GM23248 (cell line): Measurements from ENCODE around the gene ESPNL. TPM values are rescaled to one million over a fixed set of nuclear protein-coding genes. Genes with fewer than 3 reads are reported as not detected.

Source experiments
- DNase-seq: peaks from one replicate; pipeline ENCODE4 v3.0.0-alpha.2; 2015
- H2AFZ ChIP-seq: fragments of 200-600 bp; sonication (generic); 2 replicates; pipeline ENCODE4 v1.6.1; 2016; ENCODE audit warnings: antibody characterized with exemption
- H3F3A ChIP-seq: fragments of 200-600 bp; sonication (generic); 2 replicates; pipeline ENCODE4 v1.6.1; 2016; ENCODE audit warnings: mild to moderate bottlenecking, antibody characterized with exemption, mixed run types; ENCODE audit not compliant: insufficient read depth
- H3K27ac ChIP-seq: fragments of 200-600 bp; sonication (generic); 2 replicates; pipeline ENCODE4 v1.5.1; 2016; ENCODE audit warnings: mild to moderate bottlenecking
- H3K27me3 ChIP-seq: fragments of 200-600 bp; sonication (generic); replicated peaks from 2 replicates; pipeline ENCODE4 v1.6.1; 2016; ENCODE audit warnings: mild to moderate bottlenecking; ENCODE audit not compliant: insufficient read depth
- H3K36me3 ChIP-seq: fragments of 200-600 bp; sonication (generic); 2 replicates; pipeline ENCODE4 v1.6.1; 2016; ENCODE audit warnings: low read depth, mild to moderate bottlenecking
- H3K4me1 ChIP-seq: fragments of 200-600 bp; sonication (generic); 2 replicates; pipeline ENCODE4 v1.6.1; 2016; ENCODE audit warnings: mild to moderate bottlenecking; ENCODE audit not compliant: insufficient read depth
- H3K4me2 ChIP-seq: fragments of 200-600 bp; sonication (generic); one replicate; pipeline ENCODE4 v1.6.1; 2016; ENCODE audit warnings: mild to moderate bottlenecking; ENCODE audit not compliant: unreplicated experiment
- H3K4me3 ChIP-seq: fragments of 200-600 bp; sonication (generic); 2 replicates; pipeline ENCODE4 v1.5.1; 2016; ENCODE audit warnings: mild to moderate bottlenecking
- H3K79me2 ChIP-seq: fragments of 200-600 bp; sonication (generic); 2 replicates; pipeline ENCODE4 v1.6.1; 2016; ENCODE audit warnings: mild to moderate bottlenecking; ENCODE audit not compliant: insufficient read depth
- H3K9ac ChIP-seq: fragments of 200-600 bp; sonication (generic); 2 replicates; pipeline ENCODE4 v1.6.1; 2016; ENCODE audit warnings: mild to moderate bottlenecking
- H3K9me2 ChIP-seq: fragments of 200-600 bp; sonication (generic); 2 replicates; pipeline ENCODE4 v1.6.1; 2016; ENCODE audit warnings: mixed run types, mild to moderate bottlenecking, moderate library complexity; ENCODE audit not compliant: insufficient read depth
- H3K9me3 ChIP-seq: fragments of 200-600 bp; sonication (generic); one replicate; pipeline ENCODE4 v1.6.1; 2017; ENCODE audit warnings: low read depth
- H4K20me1 ChIP-seq: fragments of 200-600 bp; sonication (generic); 2 replicates; pipeline ENCODE4 v1.6.0; 2016; ENCODE audit not compliant: insufficient read depth
- EZH2 ChIP-seq: fragments of 200-600 bp; sonication (generic); IDR thresholded peaks from 2 replicates; pipeline ENCODE4 v1.6.1; 2018; ENCODE audit warnings: antibody characterized with exemption, mild to moderate bottlenecking; ENCODE audit not compliant: insufficient read depth, poor library complexity, severe bottlenecking
- EZH2phosphoT487 ChIP-seq: fragments of 200-600 bp; sonication (generic); IDR thresholded peaks from 2 replicates; pipeline ENCODE4 v1.6.1; 2018; ENCODE audit warnings: antibody characterized with exemption, moderate library complexity, mild to moderate bottlenecking, low read depth; ENCODE audit not compliant: insufficient read depth
- WGBS, 2 experiments: methylation state at CpG; one replicate each; pipeline ENCODE4 v1.1.6; 2015 to 2017; ENCODE audit warnings: low lambda C conversion rate in 2 of 2, low coverage in 1 of 2; ENCODE audit errors: missing lambda C conversion rate in 2 of 2; 5-methylcytosine and 5-hydroxymethylcytosine counted together
- in situ Hi-C: fragments of 300-500 bp; cut with MboI; formaldehyde crosslinking; loops from 2 replicates; pipeline ENCODE4 v1.15.0; 2020
- polyA plus RNA-seq: library from polyadenylated mRNA; unstranded; fragments of >200 nt; fragmentation: Nextera tagmentation; extraction: Ambion mirVana; gene quantifications from 2 replicates; pipeline ENCODE4 v1.2.1, GENCODE V29; 2016
- total RNA-seq: library from RNA; depleted of rRNA; stranded (reverse); fragments of >200 nt; shearing (Covaris generic); gene quantifications from 2 replicates; pipeline ENCODE4 v1.2.3, GENCODE V29; 2014

Gene ESPNL
- total and polyA plus RNA-seq, 2 experiments from 2014 or later: 0.60 to 1.4 TPM

GRCh38 chr2:238140721-238141540 lies 40.8 kb downstream of the ESPNL start:
- H3K79me2 ChIP-seq: no peaks in the 10 kb centered on the region
- WGBS, 2 experiments: 95 to 96% methylated on average over 49 to 50 of the region's 60 CpGs
- no peak overlapping the region for H3K9ac ChIP-seq

GRCh38 chr2:238141541-238142318 lies 41.6 kb downstream of the ESPNL start:
- Histone ChIP-seq H3K9me2 (no peaks in the 10 kb centered on the region), H3K27me3 (no peaks in the 10 kb centered on the region), H3K4me3 (no peak overlapping the region), H3K27ac (no peak overlapping the region), H3K9ac (no peak overlapping the region), H3K36me3 (no peaks in the 10 kb centered on the region), H3K4me1 (peaks cover 15% of the 10 kb centered on the region), H3K4me2 (no peak overlapping the region), H4K20me1 (no peaks in the 10 kb centered on the region), H3F3A (no peaks in the 10 kb centered on the region), H3K79me2 (no peaks in the 10 kb centered on the region), H3K9me3 (no peaks in the 10 kb centered on the region), H2AFZ (no peak overlapping the region)
- no peak for TF ChIP-seq EZH2phosphoT487
- TF ChIP-seq EZH2: no peak
- WGBS, 2 experiments: 86 to 91% methylated on average over 9 to 10 of the region's 10 CpGs
- peak; percentile 24 for DNase-seq
- in situ Hi-C loops: no loop called here

More at GRCh38 chr2:238140721-238141540, 40.8 kb downstream of the ESPNL start:
- TF ChIP-seq EZH2 (no peak), EZH2phosphoT487 (no peak)
- in situ Hi-C loops: no loop called here
- no peaks in the 10 kb centered on the region for H4K20me1 ChIP-seq
- H3K9me2 ChIP-seq: no peaks in the 10 kb centered on the region
- DNase-seq: no peak
- no peaks in the 10 kb centered on the region for H3K36me3 ChIP-seq
- no peaks in the 10 kb centered on the region for H3F3A ChIP-seq
- peaks cover 15% of the 10 kb centered on the region for H3K4me1 ChIP-seq
- no peaks in the 10 kb centered on the region for H3K9me3 ChIP-seq
- H3K4me3 ChIP-seq: no peak overlapping the region
- H2AFZ ChIP-seq: no peak overlapping the region
- H3K4me2 ChIP-seq: no peak overlapping the region
- no peaks in the 10 kb centered on the region for H3K27me3 ChIP-seq
- no peak overlapping the region for H3K27ac ChIP-seq

DNA sequence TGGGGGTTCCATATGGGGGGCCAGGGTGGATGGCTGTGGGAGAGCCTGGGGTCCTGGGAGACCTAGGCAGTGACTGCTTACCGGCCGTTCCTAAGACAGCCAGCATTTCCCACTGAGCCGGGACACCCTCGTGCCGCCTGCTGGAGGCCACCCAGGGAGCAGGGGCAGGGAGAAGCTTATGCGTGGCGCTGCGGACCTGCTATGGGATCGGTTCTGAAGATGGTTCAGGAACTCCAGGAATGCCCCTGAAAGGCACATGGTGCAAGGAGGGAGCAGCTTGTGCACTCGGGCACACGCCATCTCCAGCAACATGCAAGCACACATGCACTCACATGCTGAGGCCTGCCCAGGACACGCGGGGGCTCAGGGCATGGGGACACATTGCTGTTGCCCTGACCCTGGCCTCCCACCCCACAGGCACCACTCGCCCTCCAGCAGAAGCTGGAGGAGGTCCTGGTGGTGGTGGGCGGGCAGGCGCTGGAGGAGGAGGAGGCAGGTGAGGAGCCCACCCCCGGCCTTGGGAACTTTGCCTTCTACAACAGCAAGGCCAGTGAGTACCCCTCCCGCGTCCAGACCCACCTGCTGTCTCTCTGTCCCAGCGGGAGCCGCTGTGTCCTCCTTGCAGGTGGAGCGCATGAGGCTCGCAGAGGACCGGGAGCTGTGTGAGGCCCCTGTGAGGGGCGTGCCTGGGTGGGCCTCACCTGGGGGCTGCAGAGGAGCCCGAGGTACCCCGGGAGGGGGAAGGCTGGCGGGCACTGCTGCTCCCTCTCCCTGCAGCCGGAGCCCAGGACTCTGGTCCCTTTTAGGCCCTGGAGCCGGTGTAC lies 42.5 kb downstream of the ESPNL start:
- Histone ChIP-seq H3K27ac (no peak overlapping the region), H3F3A (no peaks in the 10 kb centered on the region), H3K9me3 (no peaks in the 10 kb centered on the region), H3K4me2 (no peak overlapping the region), H4K20me1 (no peaks in the 10 kb centered on the region), H3K9ac (no peak overlapping the region), H3K27me3 (no peaks in the 10 kb centered on the region), H3K9me2 (no peaks in the 10 kb centered on the region), H3K79me2 (no peaks in the 10 kb centered on the region), H3K36me3 (no peaks in the 10 kb centered on the region), H3K4me1 (peaks cover 15% of the 10 kb centered on the region), H2AFZ (no peak overlapping the region), H3K4me3 (no peak overlapping the region)
- TF ChIP-seq EZH2phosphoT487 (no peak), EZH2 (no peak)
- DNase-seq: no peak
- in situ Hi-C loops: no loop called here
- 83 to 89% methylated on average over 26 to 30 of the region's 30 CpGs for WGBS, 2 experiments
